Measurements from ENCODE around the gene UBE2J2.

UBE2J2 gene

DNA sequence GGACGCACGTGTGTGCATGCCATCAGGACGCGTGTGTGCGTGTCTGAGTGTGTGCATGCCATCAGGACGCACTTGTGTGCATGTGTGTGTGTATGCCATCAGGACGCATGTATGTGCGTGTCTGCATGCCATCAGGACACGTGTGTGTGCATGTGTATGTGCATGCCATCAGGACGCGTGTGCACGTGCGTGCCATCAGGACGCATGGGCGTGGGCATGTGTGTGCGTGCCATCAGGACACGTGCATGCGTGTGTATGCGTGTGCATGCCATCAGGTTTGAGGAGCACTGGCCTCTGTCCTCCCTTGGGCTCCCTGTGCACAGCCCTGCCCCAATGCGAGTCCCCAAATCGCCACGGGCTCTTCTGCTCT lies 14.6 kb downstream of the UBE2J2 start:
- no peak for DNase-seq (ENCODE audit: low spot score)
- TF ChIP-seq, protein P1, sequence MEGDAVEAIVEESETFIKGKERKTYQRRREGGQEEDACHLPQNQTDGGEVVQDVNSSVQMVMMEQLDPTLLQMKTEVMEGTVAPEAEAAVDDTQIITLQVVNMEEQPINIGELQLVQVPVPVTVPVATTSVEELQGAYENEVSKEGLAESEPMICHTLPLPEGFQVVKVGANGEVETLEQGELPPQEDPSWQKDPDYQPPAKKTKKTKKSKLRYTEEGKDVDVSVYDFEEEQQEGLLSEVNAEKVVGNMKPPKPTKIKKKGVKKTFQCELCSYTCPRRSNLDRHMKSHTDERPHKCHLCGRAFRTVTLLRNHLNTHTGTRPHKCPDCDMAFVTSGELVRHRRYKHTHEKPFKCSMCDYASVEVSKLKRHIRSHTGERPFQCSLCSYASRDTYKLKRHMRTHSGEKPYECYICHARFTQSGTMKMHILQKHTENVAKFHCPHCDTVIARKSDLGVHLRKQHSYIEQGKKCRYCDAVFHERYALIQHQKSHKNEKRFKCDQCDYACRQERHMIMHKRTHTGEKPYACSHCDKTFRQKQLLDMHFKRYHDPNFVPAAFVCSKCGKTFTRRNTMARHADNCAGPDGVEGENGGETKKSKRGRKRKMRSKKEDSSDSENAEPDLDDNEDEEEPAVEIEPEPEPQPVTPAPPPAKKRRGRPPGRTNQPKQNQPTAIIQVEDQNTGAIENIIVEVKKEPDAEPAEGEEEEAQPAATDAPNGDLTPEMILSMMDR (IDR thresholded peaks at IDR 0.05; ENCODE audit: extremely low read depth, insufficient read depth, missing control alignments): no peak
- in situ Hi-C loops (cut with MboI; ENCODE audit: low pct_unique_long_range_greater_than_20kb, low sequenced_read_pairs, unreplicated experiment): no loop called here

DNA sequence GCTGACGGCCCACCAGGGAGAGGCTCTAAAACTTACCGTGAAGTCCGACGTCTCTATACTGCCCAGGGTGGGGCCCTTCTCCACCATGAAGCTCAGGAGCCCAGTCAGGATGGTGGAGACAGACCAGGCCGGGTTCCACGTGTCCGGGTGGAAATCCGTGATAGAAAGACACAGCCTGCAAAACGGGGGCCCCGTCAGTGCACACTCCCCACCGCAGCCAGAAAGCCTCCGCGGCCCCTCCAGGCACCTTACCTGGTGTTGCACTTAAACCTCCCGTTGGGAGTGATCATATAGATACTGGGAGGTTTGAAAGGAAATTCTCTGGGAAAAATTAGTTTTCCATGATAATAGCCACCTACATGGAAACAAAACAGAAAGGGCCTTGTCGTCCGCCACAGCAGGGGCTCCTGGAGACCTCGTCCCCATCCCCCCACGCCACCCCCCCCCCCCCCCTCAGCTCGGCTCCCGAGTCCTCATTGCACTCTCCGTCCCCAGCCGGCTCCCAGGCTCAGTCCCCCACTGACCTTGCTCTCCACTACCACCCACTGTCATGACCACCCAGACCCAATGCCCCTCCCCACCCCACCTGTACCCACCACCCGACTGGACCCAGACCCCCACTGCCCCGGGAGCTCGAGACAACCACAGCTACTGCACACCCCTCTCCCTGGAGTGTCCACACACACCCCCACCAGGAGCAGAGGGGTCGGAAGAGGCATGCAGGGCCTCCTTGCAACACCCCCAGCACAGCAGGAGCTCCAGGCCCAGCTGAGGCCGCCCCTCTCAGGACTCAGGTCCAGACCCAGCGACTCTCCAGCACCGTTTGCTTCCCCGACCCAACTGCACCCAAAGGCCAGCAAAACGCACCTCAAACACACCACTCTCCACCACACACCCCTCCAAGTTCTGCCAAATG lies 16.4 kb downstream of the UBE2J2 start:
- in situ Hi-C loops (cut with MboI; ENCODE audit: low pct_unique_long_range_greater_than_20kb, low sequenced_read_pairs, unreplicated experiment): no loop called here
- DNase-seq (ENCODE audit: low spot score): no peak
- TF ChIP-seq, protein P1 (IDR thresholded peaks at IDR 0.05; ENCODE audit: extremely low read depth, insufficient read depth, missing control alignments): no peak

DNA sequence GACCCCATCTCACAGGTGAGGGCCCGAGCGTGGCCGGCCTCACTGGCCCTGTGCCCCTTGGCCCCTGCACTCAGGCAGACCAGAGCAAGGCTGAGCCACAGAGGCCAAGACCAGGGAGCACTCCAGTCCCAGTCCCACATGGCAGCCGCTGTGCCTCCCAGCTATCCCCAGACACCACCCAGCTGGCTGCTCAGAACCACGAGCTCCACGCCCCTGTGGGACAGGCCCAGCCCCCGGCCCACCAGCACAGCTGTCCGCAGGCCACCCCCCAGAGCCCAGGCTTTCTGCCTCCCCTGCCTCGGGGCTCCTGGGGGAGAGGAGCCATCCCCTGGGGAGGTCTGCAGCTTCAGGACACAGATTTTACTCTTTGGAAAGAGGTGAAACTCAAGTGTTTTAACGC lies 18.0 kb downstream of the UBE2J2 start:
- TF ChIP-seq, protein P1 (IDR thresholded peaks at IDR 0.05; ENCODE audit: extremely low read depth, insufficient read depth, missing control alignments): no peak
- in situ Hi-C loops (cut with MboI; ENCODE audit: low pct_unique_long_range_greater_than_20kb, low sequenced_read_pairs, unreplicated experiment): no loop called here
- DNase-seq (ENCODE audit: low spot score): no peak

DNA sequence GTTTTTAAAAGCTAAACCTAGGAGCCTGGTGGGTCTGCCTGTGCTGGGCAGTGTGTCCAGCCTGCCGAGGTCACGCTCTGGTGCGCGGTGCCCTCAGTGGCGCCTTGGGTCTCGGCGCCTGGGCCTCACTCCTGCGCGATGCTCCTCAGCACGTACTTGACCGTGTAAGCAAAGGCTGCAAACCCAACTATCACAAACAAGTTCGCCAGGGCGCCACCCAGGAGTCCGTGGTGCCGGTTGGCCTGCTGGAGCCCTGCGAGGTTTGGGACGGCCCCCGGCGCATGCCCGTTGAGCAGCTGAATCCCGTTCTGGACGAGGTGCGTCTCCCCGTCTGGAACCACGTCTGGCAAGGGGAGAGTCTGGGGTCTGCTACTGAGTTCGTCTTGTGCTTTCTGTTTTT lies 18.6 kb downstream of the UBE2J2 start:
- TF ChIP-seq, protein P1 (IDR thresholded peaks at IDR 0.05; ENCODE audit: extremely low read depth, insufficient read depth, missing control alignments): no peak

DNA sequence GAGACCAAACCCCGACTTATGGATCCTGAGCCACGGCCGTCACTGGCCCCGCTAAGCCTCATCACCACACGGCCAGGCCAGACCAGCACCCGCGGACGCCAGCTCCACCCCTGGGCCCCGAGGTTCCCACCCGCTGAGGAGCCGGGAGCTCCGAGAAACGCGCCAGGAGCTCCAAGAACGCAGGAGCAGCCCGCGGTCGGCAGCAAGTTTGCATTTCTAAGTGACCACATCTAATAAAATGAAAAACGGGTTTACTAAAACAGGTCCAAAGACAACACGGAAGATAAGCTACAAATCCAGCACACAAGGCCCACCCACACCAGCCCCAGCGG lies 19.0 kb downstream of the UBE2J2 start:
- TF ChIP-seq, protein P1 (IDR thresholded peaks at IDR 0.05; ENCODE audit: extremely low read depth, insufficient read depth, missing control alignments): no peak
- DNase-seq (ENCODE audit: low spot score): no peak
- in situ Hi-C loops (cut with MboI; ENCODE audit: low pct_unique_long_range_greater_than_20kb, low sequenced_read_pairs, unreplicated experiment): no loop called here

More for the DNA sequence above, 18.6 kb downstream of the UBE2J2 start:
- DNase-seq (ENCODE audit: low spot score): no peak
- in situ Hi-C loops (cut with MboI; ENCODE audit: low pct_unique_long_range_greater_than_20kb, low sequenced_read_pairs, unreplicated experiment): no loop called here

DNA sequence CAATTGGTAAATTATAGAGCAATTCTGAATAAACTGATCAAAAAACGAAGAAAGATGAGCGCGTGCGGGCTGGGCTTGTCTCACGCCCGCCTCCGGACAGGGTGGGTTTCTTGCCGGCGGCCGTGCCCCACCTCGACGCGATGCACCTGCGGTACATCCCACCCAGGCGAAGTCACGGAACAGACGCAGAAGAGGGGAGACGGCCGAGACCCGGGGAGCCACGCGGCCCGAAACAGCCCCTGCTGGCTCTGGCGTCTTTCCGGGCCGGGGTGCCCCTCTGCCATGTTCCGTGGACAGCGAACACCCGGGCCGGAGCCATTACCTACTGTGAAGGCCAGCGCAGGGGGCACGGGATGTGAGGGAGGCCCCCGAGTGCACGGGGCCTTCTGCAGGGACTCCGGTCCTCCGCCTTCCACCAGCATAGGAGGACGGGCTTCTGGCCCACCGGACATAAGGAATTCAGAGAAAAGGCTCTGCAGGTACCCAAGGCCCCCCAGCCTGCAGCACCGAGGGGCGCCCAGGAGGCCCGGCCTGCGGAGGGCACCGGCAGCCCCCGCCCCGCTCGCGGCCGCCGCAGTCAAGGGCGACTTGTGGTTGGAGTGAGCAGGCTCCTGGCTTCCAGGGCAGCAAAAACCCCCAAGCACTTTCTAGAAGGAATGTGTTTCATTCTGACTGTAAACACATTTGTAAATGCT lies 19.5 kb downstream of the UBE2J2 start:
- in situ Hi-C loops (cut with MboI; ENCODE audit: low pct_unique_long_range_greater_than_20kb, low sequenced_read_pairs, unreplicated experiment): no loop called here
- DNase-seq (ENCODE audit: low spot score): no peak
- TF ChIP-seq, protein P1 (IDR thresholded peaks at IDR 0.05; ENCODE audit: extremely low read depth, insufficient read depth, missing control alignments): no peak
